NCI-H187 (cell line): ENCODE results near the gene CREB3L1.
"Not testable (repeated sequence)": the region's sequence is repeated elsewhere in the genome, so short reads cannot be mapped to it uniquely, and the experiment has no call there.

Experiments used
- DNase-seq, 2 experiments: peaks; one replicate each; lab custom pipeline; 2025; lab: John Stamatoyannopoulos, UW

Gene CREB3L1

DNA sequence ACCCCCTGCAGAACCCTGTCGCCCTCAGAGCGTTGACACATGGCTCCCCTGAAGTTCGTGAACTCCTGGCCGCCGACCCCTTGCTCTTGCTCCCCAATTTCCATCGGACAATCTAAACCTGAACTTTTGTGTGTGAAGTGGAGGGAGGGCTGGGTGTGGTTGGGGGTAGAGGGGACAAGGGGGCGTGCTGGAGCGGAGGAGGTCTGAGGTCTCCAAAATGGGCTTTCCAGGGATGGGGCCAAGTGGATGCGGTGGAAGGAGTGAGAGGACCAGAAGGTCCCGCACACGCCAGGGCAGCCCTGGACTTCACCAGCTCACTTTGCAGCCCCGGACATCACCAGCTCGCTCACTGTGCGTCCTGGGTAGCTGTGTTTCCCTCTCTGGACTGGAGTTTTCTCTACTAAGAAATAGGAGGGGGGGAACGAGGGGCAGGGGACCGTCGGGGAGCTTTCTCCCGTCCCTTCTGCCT lies 18.6 kb downstream of the CREB3L1 start:
- DNase-seq = no peak

DNA sequence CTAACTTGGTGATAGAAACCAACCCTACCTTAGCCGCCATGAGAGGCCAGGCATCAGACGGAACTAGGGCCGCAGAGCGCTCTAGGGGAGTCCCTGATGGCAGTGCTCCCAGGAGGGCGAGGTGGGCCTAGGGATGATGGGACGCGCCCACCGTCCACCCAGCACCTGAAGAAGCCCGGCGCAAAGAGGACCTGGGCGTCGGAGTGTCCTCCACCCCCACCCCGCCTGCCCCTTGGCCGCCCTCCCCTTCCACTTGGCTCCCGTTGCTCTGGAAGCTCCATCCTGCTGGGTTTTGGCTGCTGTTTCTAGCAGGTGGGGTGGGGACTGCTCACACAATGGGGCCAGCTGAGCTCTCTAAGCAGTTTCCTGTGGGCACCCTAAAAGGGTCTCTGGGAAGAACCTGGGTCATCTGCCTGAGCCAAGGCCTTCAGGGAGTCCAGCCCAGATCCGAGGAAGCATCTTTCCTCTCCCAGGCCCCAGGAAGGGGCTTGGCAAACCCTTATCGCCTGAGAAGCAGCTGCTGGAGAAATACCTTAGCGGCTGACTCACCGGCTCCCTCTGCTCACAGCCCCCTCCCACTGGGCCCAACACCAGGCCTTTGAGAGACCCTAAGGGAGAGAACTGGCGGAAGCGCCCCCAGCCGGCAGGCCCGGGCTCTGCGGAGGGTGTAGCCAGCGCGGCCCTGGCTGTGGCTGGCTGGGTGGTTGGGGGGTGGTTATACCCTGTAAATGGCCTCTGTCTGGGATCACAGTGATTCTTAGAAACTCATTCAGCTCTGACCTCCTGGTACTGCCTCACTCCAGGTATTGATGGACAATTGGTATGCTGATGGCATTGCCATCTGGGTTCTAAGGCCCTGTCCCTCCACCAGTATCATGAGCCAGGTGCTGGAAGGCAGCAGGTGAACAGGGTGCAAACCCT lies 19.3 kb downstream of the CREB3L1 start:
- no peak for DNase-seq

DNA sequence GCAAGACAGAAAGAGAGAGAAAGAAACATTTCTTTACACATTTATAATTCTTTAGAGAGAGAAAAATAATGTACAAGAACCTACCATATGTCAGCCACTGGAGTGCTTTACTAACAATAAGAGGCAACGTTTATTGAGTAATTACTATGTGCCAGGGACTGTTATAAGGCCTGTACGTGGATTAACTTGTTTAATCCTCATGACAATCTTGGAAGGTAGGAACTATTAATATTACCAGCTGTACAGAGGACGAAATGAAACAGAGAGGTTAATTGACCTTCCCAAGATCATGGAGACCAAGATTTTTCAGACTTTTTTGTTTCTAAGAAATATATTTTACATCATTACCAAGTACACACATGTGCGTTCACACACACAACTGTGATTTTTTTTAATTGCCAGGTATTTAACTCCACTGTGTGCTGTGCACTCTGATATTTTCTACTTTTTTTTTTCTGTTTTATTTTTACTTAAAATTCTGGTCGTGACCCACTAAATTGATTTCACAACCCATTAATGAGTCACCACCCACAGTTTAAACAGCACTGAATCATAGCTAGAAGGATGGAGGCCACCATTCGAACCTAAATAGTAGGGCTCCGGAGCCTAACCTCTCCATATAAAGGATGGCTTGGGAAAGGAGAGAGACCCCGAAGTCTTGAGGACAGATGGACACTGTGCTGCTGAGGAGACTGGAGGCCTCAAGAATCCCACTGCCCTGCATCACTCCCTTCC lies 21.4 kb downstream of the CREB3L1 start:
- DNase-seq = no peak

DNA sequence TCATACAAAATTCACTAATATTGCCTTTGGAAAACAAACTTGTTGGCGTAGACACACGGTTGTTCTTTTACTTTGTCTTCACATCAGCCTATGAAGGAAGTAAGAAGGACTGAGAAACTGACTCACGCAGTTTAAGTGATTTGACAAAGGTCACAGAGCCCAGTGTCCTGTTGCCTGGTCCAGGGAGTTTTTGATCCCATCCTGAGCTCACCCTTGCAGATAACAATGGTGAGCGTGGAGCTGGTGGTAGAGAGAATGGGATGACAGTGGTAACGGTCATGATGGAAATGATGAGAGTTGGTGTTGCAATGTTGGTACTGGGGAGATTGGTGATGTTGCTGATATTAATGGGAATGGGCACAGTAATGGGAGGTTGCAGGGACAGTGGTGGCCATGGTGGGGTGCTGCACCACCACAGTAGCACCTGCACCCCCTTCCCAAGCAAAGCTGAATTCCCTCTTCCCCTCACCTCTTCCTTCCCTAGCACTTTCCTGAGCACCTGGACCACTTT lies 22.0 kb downstream of the CREB3L1 start:
- no peak for DNase-seq

DNA sequence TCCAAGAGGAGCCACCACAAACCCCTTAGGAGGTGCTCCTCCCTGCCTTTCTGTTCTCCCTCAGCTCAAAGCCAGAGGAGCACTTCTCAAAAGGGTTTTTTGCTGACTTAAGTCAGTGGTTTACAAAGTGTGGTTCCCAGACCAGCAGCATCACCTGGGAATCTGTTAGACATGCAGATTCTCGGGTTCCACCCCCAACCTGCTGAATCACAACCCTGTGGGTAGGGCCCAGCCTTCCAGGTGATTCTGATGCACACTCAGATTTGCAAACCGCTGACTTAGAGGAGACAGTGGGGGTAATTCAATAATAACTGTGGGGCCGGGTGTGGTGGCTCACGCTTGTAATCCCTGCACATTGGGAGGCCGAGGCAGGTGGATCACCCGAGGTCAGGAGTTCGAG lies 22.8 kb downstream of the CREB3L1 start:
- DNase-seq = no peak

DNA sequence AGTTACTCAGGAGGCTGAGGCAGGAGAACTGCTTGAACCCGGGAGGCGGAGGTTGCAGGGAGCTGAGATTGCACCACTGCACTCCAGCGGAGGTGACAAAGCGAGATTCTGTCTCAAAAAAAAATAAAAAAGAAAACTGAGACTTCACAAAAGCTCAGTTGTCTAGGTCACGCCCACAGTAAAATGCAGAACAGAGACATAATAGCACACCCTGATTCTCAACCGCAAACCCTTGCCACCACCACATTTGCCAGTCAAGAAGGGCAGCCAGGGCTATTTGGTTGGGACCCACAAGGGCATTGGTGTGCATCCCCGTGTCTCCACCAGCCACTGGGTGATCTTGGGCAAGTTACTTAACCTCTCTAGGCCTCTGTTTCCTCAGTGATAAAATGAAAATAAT lies 25.4 kb downstream of the CREB3L1 start:
- DNase-seq = no peak

DNA sequence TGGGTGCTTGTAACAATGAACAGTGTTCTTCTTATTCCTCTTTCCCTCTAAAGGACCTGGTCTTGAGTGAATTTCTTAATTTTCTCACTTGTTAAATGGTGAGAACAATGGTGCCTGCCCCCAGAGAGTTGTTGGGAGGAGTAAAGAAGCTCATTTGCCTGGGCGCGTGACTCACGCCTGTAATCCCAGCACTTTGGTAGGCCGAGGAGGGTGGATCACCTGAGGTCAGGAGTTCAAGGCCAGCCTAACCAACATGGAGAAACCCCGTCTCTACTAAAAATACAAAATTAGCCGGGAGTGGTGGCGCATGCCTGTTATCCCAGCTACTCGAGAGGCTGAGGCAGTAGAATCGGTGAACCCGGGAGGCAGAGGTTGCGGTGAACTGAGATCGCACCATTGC lies 26.6 kb downstream of the CREB3L1 start:
- not testable (repeated sequence) for DNase-seq

DNA sequence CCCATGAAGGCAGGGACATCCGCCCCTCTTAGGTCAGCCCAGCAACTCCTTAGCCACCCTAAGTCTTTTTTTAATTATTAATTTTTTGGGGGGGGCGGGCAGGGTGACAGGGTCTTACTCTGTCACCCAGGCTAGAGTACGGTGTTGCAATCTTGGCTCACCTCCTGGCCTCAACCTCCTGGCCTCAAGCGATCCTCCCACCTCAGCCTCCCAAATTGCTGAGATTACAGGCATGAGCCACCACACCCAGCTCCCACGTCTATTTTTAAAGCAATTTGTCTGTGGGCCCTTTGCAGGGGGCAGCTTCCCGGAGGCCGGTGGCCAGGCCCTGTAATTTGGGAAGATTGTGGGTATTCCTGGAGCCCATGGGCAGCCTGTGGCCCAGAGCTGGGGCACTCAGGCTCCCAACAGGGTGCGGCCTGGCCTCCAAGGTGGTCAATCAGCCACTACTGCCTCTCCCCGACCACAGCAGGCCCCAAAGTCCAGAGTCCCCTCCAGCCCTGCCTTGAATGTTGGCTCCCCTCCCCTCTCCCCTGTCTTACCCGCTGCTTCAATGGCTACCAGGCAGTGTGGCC lies 27.2 kb downstream of the CREB3L1 start:
- no peak for DNase-seq

DNA sequence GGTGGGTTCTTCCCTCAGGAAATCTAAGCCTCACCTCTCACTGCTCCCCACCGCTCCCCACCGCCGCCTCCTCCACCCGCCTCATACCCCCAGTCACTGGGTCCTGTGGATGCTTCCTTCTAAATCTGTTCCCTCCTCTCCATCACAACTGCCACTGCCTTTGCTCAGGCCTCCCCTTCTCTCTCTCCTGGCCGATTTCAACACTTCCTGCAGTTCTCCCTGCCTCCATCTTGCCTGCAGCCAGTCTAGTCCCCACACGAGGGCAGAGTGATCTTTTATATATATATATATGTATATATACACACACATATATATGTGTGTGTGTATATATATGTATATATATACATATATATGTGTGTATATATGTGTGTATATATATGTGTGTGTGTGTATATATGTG lies 27.8 kb downstream of the CREB3L1 start:
- no peak for DNase-seq

DNA sequence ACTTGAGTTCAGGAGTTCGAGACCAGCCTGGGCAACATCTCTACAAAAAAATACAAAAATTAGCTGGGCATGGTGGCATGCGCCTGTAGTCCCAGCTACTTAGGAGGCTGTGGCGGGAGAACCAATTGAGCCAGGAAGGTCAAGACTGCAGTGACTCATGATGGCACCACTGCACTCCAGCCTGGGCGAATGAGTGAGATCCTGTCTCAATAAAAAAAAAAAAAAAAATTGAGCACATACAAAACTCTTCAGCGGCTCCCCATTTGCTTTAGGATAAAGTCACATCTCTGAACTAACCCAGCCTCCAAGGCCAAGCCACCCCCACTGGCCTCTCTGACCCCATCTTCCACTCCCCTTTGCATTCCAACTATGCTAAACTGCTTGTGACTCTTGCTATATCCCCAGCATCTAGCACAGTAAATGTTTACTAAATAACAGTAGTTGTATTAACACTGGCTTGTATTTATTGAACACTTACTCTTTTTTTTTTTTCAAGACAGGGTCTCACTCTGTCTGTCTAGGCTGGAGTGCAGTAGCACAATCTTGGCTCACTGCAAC lies 28.9 kb downstream of the CREB3L1 start:
- no peak for DNase-seq

DNA sequence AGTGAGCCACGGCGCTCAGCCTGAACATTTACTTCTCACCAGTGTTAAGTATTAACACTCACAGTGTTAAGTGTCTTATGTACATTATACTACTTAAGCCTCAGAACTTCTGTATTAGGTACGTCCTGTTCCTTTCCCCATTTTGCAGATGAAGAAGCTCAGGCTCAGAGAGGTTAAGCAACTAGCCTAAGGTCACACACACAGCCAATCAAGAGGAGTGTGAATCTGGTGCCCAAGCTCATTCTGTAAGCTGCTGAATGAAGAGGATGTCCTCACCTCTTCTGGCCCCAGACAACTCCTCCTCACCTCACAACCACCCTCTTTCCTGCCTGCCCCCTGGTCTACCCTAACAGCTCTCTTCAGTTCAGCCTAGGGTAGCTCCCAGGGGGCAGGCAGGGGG lies 29.9 kb downstream of the CREB3L1 start:
- DNase-seq = no peak

DNA sequence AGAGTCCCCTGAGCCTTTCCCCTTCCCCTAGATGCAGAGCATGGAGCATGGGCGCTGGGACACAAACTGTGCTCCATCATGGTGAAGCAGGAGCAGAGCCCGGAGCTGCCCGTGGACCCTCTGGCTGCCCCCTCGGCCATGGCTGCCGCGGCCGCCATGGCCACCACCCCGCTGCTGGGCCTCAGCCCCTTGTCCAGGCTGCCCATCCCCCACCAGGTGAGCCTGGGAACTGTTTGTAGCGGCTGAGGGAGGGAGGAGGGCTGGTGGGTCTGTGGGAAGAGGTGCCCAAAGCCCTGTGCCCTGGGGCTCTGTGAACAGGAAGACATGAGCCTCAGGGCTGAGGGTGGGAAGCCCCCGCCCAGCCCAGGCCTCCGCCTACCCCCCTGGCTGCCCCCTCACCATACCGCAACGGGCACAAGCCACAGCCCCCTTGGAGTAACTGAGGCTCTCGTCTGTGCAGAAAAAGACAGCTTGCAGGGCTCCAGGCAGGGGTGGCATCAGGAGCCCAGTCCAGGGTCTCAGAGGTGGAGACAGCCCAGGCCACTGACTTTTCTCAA lies 30.4 kb downstream of the CREB3L1 start:
- no peak for DNase-seq

DNA sequence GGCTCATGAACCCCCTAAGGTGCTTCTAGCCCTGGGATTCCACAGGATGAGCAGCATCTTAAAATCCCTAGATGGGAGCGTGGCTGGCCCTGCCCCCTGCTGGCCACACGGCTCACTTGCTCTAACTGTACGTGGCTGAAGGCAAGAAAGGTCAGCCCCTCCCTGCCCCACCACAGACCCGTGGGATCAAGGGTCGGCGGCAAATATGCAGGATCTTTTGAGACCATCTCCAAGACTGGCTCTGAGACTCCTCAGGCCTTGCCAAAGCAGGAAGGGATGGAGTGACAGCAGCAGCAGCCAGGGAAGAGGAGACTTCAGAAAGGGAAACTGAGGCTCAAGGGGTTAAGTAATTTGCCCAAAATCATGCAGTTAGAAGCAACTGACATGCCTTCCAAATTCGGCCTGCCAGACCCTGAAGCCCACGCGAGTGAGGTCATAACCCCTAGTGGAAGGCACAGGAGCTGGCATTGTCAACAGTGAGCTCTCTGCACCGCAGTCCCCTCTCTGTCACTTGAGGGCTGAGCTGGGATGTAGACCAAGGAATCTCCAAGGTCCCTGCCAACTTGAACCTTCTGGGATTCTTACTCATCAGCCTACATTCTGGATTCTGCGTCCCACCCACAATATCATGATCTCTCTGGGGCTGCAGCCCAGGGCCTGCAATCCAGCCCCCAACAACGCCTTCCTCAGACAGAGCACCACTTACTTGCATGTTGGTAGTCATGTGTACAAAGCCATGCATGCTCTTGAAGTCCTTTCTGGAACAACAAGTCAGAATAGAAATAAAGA lies 31.4 kb downstream of the CREB3L1 start:
- peak in 1 of 2 experiments; percentile 22 for DNase-seq

DNA sequence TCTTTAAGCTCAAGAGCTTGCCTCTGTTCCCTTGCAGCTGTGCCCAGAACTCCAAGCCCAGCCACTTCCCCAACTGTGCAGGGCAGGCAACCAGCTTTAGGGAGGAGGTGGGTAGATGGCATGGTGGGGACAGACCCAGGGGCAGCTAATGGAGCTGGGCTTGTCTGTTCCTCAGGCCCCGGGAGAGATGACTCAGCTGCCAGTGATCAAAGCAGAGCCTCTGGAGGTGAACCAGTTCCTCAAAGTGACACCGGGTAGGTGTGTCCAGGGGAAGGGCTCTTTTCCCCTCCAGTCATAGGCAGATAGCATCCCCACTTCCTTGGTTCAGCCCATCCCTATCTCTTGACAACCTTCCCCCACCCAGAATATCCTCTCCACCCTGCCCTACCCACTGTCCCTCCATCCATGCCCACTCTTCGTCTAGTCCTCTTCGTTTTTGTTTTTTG lies 32.4 kb downstream of the CREB3L1 start:
- DNase-seq = no peak

DNA sequence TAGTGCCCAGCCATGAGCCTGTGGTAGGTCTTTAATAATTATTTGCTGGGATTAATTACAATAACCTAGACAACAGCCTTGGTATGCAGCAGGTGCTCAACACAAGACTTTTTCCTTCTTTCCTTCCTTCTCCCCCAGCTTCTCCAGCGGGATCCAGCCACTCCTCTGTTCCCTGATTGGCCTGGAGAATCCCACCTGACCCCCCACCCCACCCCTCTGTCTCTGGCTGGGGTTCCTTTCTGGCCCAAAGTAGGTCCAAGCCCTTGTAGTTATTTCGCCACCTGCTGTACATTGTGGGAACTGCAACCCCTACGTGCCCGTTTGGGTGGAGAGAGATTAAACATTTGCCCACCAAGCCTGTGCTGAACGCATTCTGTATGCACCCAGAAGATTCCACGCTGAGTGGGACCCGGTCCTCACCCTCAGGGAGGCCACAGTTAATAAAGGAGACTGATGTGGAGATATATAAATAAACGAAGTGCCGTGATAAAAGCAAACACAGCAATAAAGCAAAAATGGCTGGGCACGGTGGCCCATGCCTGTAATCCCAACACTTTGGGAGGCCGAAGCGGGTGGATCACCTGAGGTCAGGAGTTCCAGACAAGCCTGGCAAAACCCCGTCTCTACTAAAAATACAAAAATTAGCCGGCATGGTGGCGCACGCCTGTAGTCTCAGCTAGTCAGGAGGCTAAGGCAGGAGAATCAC lies 37.7 kb downstream of the CREB3L1 start:
- DNase-seq = peak; percentile 39 to 50

DNA sequence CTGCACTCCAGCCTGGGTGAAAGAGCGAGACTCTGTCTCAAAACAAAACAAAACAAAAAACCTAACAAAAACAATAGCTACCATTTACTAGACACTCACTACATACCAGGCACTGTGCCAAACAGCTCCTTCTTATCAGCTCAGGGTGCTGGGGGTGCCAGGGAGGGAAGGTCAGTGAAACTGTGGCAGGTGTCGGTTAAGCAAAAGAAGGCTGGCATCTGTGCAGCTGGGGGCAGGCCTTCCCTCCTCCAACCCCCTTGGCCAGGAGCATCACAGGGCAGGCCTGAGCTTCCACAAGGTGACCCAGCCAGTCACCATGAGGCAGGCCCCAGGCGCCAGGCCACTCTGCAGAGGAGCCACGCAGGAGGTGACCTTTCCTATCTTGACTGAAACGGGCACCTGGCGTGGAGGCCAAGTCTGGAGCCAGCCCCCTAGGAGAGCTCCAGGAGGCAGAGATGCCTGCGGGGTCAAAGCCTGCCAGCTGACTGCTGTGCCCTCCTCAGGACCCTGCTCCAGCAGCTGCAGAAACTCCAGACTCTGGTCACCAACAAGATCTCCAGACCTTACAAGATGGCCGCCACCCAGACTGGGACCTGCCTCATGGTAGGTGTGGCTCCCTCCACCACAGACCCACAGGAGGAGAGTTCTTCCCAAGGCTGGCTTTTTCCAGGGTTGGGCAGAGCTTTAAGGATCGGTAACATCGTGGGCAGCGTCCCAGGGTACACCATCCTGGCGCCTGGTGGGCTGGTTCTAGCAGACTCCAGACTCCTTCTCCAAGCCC lies 38.5 kb downstream of the CREB3L1 start:
- no peak for DNase-seq

DNA sequence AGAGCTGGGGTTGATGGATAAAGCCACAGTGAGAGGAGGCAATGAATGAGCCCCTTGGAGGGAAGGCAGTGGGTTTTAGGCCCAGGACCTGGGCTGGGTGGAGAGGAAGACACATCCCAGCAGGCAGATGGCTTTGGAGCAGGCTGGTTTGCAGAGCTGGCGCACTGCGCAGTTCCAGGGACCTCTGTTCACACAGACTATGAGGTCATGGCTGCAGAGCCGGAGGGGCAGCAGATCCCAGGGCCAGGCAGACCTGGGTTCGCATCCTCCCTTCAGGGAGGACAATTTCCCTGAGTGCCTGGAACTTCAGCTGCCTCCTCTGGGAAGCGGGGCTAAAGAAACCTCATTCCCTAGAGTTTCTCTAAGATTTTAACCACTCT lies 41.6 kb downstream of the CREB3L1 start:
- DNase-seq = no peak

DNA sequence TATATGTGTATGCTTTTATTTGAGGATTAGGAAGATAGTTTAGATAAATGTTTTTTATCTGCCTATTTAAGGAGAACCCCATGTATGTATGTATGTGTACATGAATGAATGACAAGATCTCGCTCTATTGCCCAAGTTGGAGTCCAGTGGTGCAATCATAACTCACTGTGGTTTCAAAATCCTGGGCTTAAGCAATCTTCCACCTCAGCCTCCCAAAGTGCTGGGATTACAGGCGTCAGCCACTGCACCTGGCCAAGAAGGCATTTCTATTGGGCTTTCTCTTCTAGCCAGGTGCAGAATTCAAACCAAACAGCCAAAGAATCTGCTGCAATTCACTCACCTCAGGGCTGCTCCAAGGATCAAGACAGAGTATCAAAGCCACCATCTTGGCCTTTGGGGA lies 44.3 kb downstream of the CREB3L1 start:
- DNase-seq = no peak

DNA sequence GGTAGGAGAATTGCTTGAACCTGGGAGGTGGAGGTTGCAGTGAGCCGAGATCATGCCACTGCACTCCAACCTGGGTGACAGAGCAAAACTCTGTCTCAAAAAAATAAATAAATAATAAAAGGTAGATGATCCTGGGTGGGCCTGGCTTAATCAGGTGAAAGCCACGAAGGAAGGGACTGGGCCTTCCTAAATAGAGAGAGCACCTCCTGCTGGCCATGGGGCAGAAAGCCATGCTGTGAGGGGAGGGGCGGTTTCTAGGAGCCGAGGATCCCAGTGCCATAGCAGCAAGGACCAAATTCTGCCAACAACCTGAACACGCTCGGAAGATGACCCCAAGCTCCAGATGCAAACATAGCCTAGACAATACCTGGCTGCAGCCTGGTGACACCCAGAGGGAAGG lies 45.3 kb downstream of the CREB3L1 start:
- DNase-seq = no peak
